ENCODE data around the gene NTRK3.

Gene NTRK3

GRCh38 chr15:88118035-88118434, 138.5 kb downstream of the NTRK3 start:
- DNase-seq = no peak

- no peak for DNase-seq
These were observed 140.9 kb downstream of the NTRK3 start for GRCh38 chr15:88115486-88116152.

- no peak for DNase-seq
These were observed 142.8 kb downstream of the NTRK3 start for GRCh38 chr15:88113613-88114308.

GRCh38 chr15:88108991-88109390, 147.5 kb downstream of the NTRK3 start:
- DNase-seq = peak; percentile 28 to 93 (median 81)

DNA sequence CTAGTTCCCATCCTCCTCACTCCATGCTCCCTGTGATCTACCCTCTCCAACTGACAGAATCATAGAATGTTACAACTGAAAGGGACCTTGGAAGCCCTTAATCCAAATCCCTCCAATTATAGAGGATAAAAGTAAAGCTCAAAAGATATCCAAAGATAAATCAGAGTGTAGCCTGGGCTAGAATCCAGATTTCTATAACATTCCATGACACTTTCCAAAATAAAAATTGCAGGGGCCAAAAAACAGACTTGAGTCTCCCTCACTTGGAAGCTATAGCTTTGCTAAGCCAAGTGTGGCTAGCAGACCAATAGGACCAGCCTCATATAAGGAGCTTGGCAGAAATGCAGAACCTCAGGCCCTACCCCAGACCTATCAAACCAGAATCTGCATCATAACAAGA, 148.1 kb downstream of the NTRK3 start:
- DNase-seq = no peak

- DNase-seq = no peak
These were observed 150.5 kb downstream of the NTRK3 start for GRCh38 chr15:88106074-88106473.

- DNase-seq = no peak
These were observed 152.2 kb downstream of the NTRK3 start for GRCh38 chr15:88104357-88104756.

DNA sequence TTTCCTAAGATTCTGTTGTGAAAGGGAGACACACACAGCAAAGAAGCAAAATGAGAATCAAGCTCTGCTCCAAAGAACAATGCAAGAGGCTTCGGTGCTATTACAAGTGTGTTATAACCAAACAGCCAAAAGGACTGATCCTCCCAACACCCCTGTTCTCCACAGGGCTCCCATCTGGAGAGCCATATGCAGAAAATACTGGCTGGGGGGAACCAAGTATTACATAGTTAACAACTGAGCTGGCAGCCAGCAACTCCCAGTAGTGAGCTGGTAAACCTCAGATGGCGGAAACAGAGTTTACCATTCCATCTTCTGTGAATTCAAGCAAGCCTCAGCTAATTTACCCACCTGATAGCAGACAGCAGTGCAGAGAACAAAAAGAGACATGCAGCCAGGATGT, 156.4 kb downstream of the NTRK3 start:
- no peak for DNase-seq

GRCh38 chr15:88098361-88098760, 158.2 kb downstream of the NTRK3 start:
- DNase-seq = no peak

- no peak for DNase-seq
These were observed 165.0 kb downstream of the NTRK3 start for GRCh38 chr15:88091444-88092016.

DNA sequence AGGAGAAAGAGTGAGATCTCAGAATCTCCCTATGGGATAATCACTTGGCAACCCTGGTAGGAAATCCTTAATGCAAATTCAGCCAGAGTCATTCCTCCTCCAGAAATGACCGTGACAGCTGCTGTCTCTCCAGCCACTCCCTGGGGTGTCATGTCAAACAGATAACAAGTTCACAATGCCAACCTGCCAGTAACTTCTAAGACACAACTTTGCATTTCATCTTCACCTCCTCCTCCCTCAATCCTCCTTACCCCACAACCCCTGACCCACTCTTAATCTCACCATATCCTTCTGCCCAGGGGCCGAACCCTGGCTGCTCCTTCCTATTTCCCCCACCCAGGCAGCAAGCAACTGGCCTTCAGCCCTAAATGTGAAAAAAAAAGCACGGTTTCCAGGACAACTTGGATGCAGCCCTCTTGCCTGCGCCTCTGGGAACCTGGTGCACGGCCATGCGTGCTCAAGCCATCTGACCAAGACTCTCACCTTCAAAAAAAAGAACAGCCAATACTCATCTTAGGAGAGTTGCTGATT, 166.0 kb downstream of the NTRK3 start:
- no peak for DNase-seq

DNA sequence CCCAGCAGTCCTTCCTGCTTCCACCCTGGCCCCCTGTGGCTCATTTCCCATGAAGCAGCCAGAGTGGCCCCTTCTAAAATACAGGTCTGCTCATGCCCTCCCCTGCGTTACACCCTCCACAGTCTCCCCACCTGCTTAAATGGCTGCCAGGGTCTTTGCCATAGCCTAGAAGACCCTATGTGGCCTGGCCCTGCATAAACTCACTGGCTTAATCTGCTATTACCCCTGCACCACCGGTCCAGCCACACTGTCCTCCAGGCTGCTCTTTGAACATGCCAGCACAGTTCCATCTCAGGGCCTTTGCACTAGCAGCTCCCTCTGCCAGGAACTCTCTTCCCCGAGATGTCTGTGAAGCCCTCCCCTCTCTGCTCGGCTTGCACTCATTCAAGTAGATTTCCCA, 166.8 kb downstream of the NTRK3 start:
- DNase-seq = no peak

- DNase-seq = no peak
These were observed 167.4 kb downstream of the NTRK3 start for GRCh38 chr15:88089024-88089620.

DNA sequence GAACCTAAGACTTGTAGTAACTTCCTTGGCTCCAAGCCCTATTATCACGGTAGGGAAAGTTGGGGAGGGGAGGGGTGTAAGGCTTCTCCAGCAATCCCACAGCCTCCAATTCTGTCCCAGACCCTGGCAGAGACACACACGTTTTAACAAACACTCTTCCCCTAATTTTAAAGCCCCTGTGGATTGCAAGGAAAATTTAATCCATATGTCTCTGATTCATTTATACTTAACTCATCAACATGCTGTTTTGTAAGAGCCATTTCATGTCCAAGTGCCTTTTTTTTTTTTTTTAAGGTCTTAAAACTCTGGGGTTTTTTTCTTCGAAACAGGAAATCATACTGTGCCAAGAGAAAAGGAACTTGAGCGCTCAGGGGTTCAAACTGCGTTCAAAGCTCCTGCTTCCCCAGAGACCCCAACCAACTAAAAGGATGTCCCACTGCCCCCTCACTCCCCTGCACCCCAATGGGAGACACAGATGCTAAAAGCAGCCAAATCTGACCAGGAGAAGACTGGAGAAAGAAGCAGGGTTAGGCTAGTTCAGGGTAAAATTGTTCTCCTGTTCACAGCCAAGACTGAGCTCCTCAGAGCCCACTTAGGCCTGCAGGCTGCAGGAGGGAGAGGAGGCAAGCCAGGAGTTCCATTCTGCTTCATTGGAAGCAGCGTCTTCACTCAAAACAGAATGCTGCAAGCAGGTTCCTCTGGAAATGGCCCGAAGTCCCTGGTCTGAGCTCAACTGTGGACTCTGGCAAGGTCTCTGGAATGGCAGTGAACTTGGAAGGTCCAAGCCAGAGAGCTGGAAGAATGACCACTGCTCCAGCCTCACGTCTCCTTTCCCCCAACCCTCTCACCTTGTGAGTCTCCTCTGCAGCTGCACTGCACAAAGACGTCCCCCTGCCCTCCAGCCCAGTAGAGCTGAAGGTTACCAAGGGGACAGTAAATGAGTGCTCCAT, 172.5 kb downstream of the NTRK3 start:
- no peak for DNase-seq

- no peak for DNase-seq
These were observed 175.9 kb downstream of the NTRK3 start for GRCh38 chr15:88080616-88081015.

DNA sequence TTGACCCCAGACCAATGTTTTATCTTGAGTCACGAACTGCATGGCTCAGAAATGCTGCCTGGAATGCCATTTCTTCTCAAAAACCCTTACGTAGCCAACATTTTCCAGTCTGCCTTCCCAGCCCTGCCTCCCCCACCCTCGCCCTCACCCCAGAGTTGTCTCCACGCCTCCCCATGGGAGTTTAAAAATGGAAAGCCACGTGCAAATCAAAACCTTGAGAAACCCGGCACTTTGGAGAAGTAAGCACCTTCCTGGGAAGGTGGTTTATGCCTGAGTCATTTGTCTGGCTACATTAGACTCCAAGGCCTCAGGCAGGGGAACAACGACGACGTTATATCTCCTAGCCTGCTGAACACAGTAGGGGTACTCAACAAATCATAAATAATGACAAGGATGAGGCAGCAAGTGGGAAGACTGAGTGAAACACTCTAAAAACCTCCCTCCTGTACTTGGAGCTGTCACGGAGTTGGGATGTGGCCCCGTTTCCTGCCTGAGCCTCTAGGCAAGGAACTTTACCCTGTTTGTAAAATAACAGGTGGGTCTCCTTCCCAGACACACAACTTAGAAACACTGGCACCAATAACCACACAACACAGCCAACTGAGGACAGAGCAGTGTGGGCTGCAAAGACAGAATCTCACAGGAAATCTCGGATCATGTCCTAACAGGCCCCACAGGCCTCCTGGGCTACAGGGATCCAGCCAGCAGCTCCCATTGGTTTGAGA, 179.1 kb downstream of the NTRK3 start:
- no peak for DNase-seq

GRCh38 chr15:88076328-88076727, 180.2 kb downstream of the NTRK3 start:
- no peak for DNase-seq

- no peak for DNase-seq
These were observed 181.4 kb downstream of the NTRK3 start for GRCh38 chr15:88075102-88075501.

GRCh38 chr15:88074386-88074785, 182.2 kb downstream of the NTRK3 start:
- no peak for DNase-seq

GRCh38 chr15:88073391-88073691, 183.2 kb downstream of the NTRK3 start:
- no peak for DNase-seq

- no peak for DNase-seq
These were observed 183.7 kb downstream of the NTRK3 start for GRCh38 chr15:88072598-88073390.

Measured in NCI-H1417 (cell line).